ENCODE measurements around the gene STPG2.
"Not testable (repeated sequence)": the region's sequence is repeated elsewhere in the genome, so short reads cannot be mapped to it uniquely, and the experiment has no call there.

The STPG2 gene

GRCh38 chr4:97624204-97624603, 519.1 kb downstream of the STPG2 start:
- no peak for DNase-seq

GRCh38 chr4:97605932-97606331, 537.3 kb downstream of the STPG2 start:
- no peak for DNase-seq

- no peak for DNase-seq
Observed at GRCh38 chr4:97593248-97593647, 550.0 kb downstream of the STPG2 start.

- DNase-seq = no peak
Observed at GRCh38 chr4:97590266-97590665, 553.0 kb downstream of the STPG2 start.

- DNase-seq = no peak
Observed at GRCh38 chr4:97589481-97590196, 553.6 kb downstream of the STPG2 start.

- no peak for DNase-seq
Observed at GRCh38 chr4:97587912-97588311, 555.4 kb downstream of the STPG2 start.

- DNase-seq = no peak
Observed at GRCh38 chr4:97585274-97585673, 558.0 kb downstream of the STPG2 start.

- no peak for DNase-seq
Observed at GRCh38 chr4:97582890-97583289, 560.4 kb downstream of the STPG2 start.

- no peak for DNase-seq
Observed at GRCh38 chr4:97577004-97577403, 566.3 kb downstream of the STPG2 start.

- no peak for DNase-seq
Observed at GRCh38 chr4:97560009-97560408, 583.3 kb downstream of the STPG2 start.

GRCh38 chr4:97558204-97558778, 585.0 kb downstream of the STPG2 start:
- no peak for DNase-seq

GRCh38 chr4:97550637-97551036, 592.6 kb downstream of the STPG2 start:
- DNase-seq = not testable (repeated sequence)

GRCh38 chr4:97548943-97549583, 594.2 kb downstream of the STPG2 start:
- DNase-seq = no peak

- no peak for DNase-seq
Observed at GRCh38 chr4:97548186-97548585, 595.1 kb downstream of the STPG2 start.

- DNase-seq = no peak
Observed at GRCh38 chr4:97531351-97531750, 611.9 kb downstream of the STPG2 start.

- DNase-seq = no peak
Observed at GRCh38 chr4:97530676-97531075, 612.6 kb downstream of the STPG2 start.

- no peak for DNase-seq
Observed at GRCh38 chr4:97525236-97525635, 618.0 kb downstream of the STPG2 start.

GRCh38 chr4:97517939-97518338, 625.3 kb downstream of the STPG2 start:
- no peak for DNase-seq

GRCh38 chr4:97513917-97514316, 629.4 kb downstream of the STPG2 start:
- no peak for DNase-seq
